Measurements from ENCODE around the gene DNAJC13.

DNA sequence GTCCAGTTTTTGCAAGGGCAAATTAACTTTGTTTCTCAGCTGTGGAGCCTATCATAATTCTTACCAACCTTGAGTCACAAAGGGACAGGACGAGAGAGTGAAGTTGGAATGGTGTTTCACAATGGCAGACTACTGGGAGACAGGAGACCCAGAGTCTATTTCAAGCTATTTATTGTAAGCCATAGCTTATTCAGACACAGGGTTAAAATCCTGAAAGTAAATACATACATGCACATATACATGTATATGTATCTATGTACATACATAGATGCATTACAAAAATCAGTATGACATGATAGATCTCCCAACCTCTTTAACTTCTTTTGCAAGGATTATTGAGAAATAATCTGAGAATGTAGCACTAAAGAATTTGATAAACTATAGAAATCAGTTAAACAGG lies 86.3 kb downstream of the DNAJC13 start:
- TF ChIP-seq POLR2AphosphoS5 (IDR thresholded peaks at IDR 0.05; ENCODE audit: low read depth, low read length) (no peak), SIN3A (IDR thresholded peaks at IDR 0.05; ENCODE audit: borderline replicate concordance, insufficient read depth, low read length) (no peak)
- TF ChIP-seq, protein P1, sequence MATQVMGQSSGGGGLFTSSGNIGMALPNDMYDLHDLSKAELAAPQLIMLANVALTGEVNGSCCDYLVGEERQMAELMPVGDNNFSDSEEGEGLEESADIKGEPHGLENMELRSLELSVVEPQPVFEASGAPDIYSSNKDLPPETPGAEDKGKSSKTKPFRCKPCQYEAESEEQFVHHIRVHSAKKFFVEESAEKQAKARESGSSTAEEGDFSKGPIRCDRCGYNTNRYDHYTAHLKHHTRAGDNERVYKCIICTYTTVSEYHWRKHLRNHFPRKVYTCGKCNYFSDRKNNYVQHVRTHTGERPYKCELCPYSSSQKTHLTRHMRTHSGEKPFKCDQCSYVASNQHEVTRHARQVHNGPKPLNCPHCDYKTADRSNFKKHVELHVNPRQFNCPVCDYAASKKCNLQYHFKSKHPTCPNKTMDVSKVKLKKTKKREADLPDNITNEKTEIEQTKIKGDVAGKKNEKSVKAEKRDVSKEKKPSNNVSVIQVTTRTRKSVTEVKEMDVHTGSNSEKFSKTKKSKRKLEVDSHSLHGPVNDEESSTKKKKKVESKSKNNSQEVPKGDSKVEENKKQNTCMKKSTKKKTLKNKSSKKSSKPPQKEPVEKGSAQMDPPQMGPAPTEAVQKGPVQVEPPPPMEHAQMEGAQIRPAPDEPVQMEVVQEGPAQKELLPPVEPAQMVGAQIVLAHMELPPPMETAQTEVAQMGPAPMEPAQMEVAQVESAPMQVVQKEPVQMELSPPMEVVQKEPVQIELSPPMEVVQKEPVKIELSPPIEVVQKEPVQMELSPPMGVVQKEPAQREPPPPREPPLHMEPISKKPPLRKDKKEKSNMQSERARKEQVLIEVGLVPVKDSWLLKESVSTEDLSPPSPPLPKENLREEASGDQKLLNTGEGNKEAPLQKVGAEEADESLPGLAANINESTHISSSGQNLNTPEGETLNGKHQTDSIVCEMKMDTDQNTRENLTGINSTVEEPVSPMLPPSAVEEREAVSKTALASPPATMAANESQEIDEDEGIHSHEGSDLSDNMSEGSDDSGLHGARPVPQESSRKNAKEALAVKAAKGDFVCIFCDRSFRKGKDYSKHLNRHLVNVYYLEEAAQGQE (IDR thresholded peaks at IDR 0.05; ENCODE audit: insufficient read depth in 1 of 2, low read depth in 2 of 2, low read length in 2 of 2) = no peak

Data from PFSK-1 (cell line).